K562 (cell line): ENCODE results near the gene ADAM10. TPM values are rescaled to one million over a fixed set of nuclear protein-coding genes. Genes with fewer than 3 reads are reported as not detected.

ENCODE experiments used
- ATAC-seq: fragments of 200-7000 bp; cut with Tn5 transposase; 3 replicates; pipeline ENCODE4 v1.9.1; 2020; ENCODE audit warnings: moderate library complexity
- BruUV-seq: library from RNA; stranded (reverse); fragments of 400-500 nt; replicated peaks from 2 replicates; lab custom pipeline; 2021; lab: Mats Ljungman, UMichigan
- CTCF ChIA-PET: fragments of 300-600 bp; formaldehyde crosslinking; extraction: SDS; loops from one replicate; lab custom pipeline; 2021; ENCODE audit warnings: low intra/inter-chr PET ratio; lab: Yijun Ruan, JAX
- POLR2A ChIA-PET: fragments of 300-600, 350-650 bp; sonication (Branson Sonifier 250); formaldehyde crosslinking; extraction: SDS; loops from one replicate; lab custom pipeline; 2021; ENCODE audit warnings: antibody characterized with exemption, inconsistent platforms; lab: Yijun Ruan, JAX
- DNase-seq, 4 experiments: peaks; one replicate each; pipeline versions ENCODE4 v3.0.0 to v3.0.0-alpha.2; 2011 to 2018; ENCODE audit warnings: low spot score in 3 of 4, mixed read lengths in 3 of 4; ENCODE audit errors: extremely low read depth in 1 of 4
- FAIRE-seq: peaks from 2 replicates; lab custom pipeline; 2011; peaks lifted over from hg19 to GRCh38; lab: Jason Lieb, UNC
- H2AFZ ChIP-seq: 2 replicates; pipeline ENCODE4 v1.6.0; 2011; ENCODE audit warnings: low read depth, low read length, control low read depth, inconsistent platforms
- H3K27ac ChIP-seq: fragments of 200-600 bp; 3 replicates; pipeline ENCODE4 v1.8.0; 2011; ENCODE audit warnings: low read depth, mild to moderate bottlenecking, control low read depth, inconsistent platforms, low read length, moderate library complexity, mixed read lengths; ENCODE audit errors: extremely low read depth
- H3K27me3 ChIP-seq, 2 experiments: fragments of 300-600 bp in 1 of 2; 2 replicates in 1 of 2; 3 replicates in 1 of 2; pipeline versions ENCODE4 v1.6.0 to v1.8.0; 2011; ENCODE audit warnings: inconsistent platforms in 2 of 2, low read length in 2 of 2, mild to moderate bottlenecking in 1 of 2, mixed read lengths in 1 of 2, moderate library complexity in 1 of 2; ENCODE audit not compliant: control insufficient read depth in 2 of 2, insufficient read depth in 2 of 2
- H3K36me3 ChIP-seq: fragments of 300-600 bp; 3 replicates; pipeline ENCODE4 v1.8.0; 2011; ENCODE audit warnings: mild to moderate bottlenecking, low read length, inconsistent platforms; ENCODE audit not compliant: control insufficient read depth, insufficient read depth
- H3K4me1 ChIP-seq, 2 experiments: fragments of 200-600 bp in 1 of 2; replicated peaks in 1 of 2; 2 replicates in 1 of 2; 3 replicates in 1 of 2; pipeline versions ENCODE4 v1.5.1 to v1.8.0; 2011; ENCODE audit warnings: inconsistent platforms in 2 of 2, low read length in 2 of 2, mild to moderate bottlenecking in 1 of 2, mixed read lengths in 1 of 2, moderate library complexity in 1 of 2; ENCODE audit not compliant: control insufficient read depth in 2 of 2, insufficient read depth in 2 of 2
- H3K4me2 ChIP-seq: 2 replicates; pipeline ENCODE4 v1.6.1; 2011; ENCODE audit warnings: low read length, control low read depth, inconsistent platforms, mixed read lengths; ENCODE audit not compliant: insufficient read depth
- H3K4me3 ChIP-seq: fragments of 200-600 bp; sonication (generic), shearing (Covaris generic); 2 replicates; pipeline ENCODE4 v1.5.1; 2016; ENCODE audit warnings: control low read depth, inconsistent platforms
- H3K79me2 ChIP-seq: fragments of 200-600 bp; 3 replicates; pipeline ENCODE4 v1.8.0; 2011; ENCODE audit warnings: low read length, inconsistent platforms; ENCODE audit not compliant: control insufficient read depth, insufficient read depth
- H3K9ac ChIP-seq, 2 experiments: 2 replicates each; pipeline versions ENCODE4 v1.6.0 to v1.6.1; 2011; ENCODE audit warnings: low read depth in 2 of 2, low read length in 2 of 2, control low read depth in 1 of 2, inconsistent platforms in 1 of 2, mild to moderate bottlenecking in 1 of 2, mixed read lengths in 1 of 2; ENCODE audit not compliant: insufficient read depth in 1 of 2
- H3K9me1 ChIP-seq: one replicate; pipeline ENCODE4 v1.6.0; 2011; ENCODE audit warnings: inconsistent platforms, mild to moderate bottlenecking, low read length, moderate library complexity; ENCODE audit not compliant: control insufficient read depth, insufficient read depth
- H3K9me3 ChIP-seq: replicated peaks from 2 replicates; pipeline ENCODE4 v1.5.1; 2011; ENCODE audit warnings: low read depth, low read length, inconsistent platforms; ENCODE audit not compliant: control insufficient read depth, insufficient read depth
- H4K20me1 ChIP-seq: replicated peaks from 2 replicates; pipeline ENCODE4 v1.6.1; 2011; ENCODE audit warnings: low read length, inconsistent platforms, mixed read lengths; ENCODE audit not compliant: control insufficient read depth, insufficient read depth
- ADNP ChIP-seq: fragments of 200-800 bp; sonication (Bioruptor generic); IDR thresholded peaks from 2 replicates; pipeline ENCODE4 v1.6.1; 2016; ENCODE audit warnings: missing genetic modification characterization, missing compliant biosample characterization
- KDM5B ChIP-seq: fragments of 200-600 bp; sonication (generic); IDR thresholded peaks from 2 replicates; pipeline ENCODE4 v1.6.1; 2012; ENCODE audit warnings: low read depth, mild to moderate bottlenecking, moderate library complexity, low read length, control low read depth, inconsistent platforms; ENCODE audit not compliant: insufficient replicate concordance
- MED1 ChIP-seq: sonication (generic); formaldehyde crosslinking; IDR thresholded peaks from 2 replicates; pipeline ENCODE4 v1.8.1; 2023; ENCODE audit warnings: missing genetic modification reagents, borderline replicate concordance
- NELFE ChIP-seq: IDR thresholded peaks from 2 replicates; pipeline ENCODE4 v1.6.1; 2011; ENCODE audit warnings: mild to moderate bottlenecking; ENCODE audit not compliant: insufficient read depth, insufficient read length
- POLR2G ChIP-seq: fragments of 200-400 bp; formaldehyde crosslinking; IDR thresholded peaks from 2 replicates; pipeline ENCODE4 v1.6.1; 2017; ENCODE audit warnings: low read depth, mild to moderate bottlenecking, antibody characterized with exemption, low read length, moderate library complexity
- PRMT5 ChIP-seq: sonication (generic); formaldehyde crosslinking; IDR thresholded peaks from 2 replicates; pipeline ENCODE4 v1.5.0; 2020; ENCODE audit warnings: missing genetic modification reagents
- RFX7 ChIP-seq: fragments of 250-450 bp; sonication (Bioruptor Pico); IDR thresholded peaks from 2 replicates; pipeline ENCODE4 v1.5.1; 2021; ENCODE audit warnings: mild to moderate bottlenecking
- TFAP4 ChIP-seq: sonication (generic); formaldehyde crosslinking; IDR thresholded peaks from 2 replicates; pipeline ENCODE4 v1.8.0; 2022; ENCODE audit warnings: missing genetic modification reagents, mild to moderate bottlenecking, moderate library complexity, borderline replicate concordance
- XRCC5 ChIP-seq: fragments of 200-400 bp; formaldehyde crosslinking; IDR thresholded peaks from 2 replicates; pipeline ENCODE4 v1.6.1; 2017; ENCODE audit warnings: low read depth, mild to moderate bottlenecking, low read length
- ZBTB1 ChIP-seq: sonication (generic); formaldehyde crosslinking; IDR thresholded peaks from 2 replicates; pipeline ENCODE4 v1.8.1; 2023; ENCODE audit warnings: missing genetic modification reagents, low read depth, mild to moderate bottlenecking, borderline replicate concordance
- ZNF143 ChIP-seq: sonication (generic); formaldehyde crosslinking; IDR thresholded peaks from 2 replicates; pipeline ENCODE4 v1.9.0; 2022; ENCODE audit warnings: mild to moderate bottlenecking, missing genetic modification reagents
- WGBS: fragments of 100-300 bp; shearing (Covaris generic); methylation state at CpG from one replicate; pipeline ENCODE4 v1.1.6; 2016; ENCODE audit warnings: low coverage, mixed read lengths; ENCODE audit not compliant: insufficient coverage; ENCODE audit errors: missing lambda C conversion rate; 5-methylcytosine and 5-hydroxymethylcytosine counted together
- in situ Hi-C: fragments of 300-500 bp; cut with MboI; formaldehyde crosslinking; loops from 4 replicates; pipeline ENCODE4 v1.15.0; 2018; ENCODE audit warnings: inconsistent platforms, mixed read lengths
- intact Hi-C: fragments of 100-400 bp; cut with micrococcal nuclease; formaldehyde crosslinking; loops from 2 replicates; pipeline ENCODE4 v1.14.2; 2022
- polyA plus RNA-seq, 8 experiments: library from polyadenylated mRNA; depleted of rRNA in 4 of 8; stranded (reverse) in 5 of 8; unstranded in 3 of 8; fragments of >200 nt; fragmentation: Nextera tagmentation in 2 of 8; fragmentation: Illumina TruSeq in 1 of 8; extraction: Ambion mirVana in 2 of 8; extraction: Trizol in 1 of 8; gene quantifications; 2 replicates each; pipeline versions ENCODE4 v1.2.1 to v1.2.3, GENCODE V29; 2011 to 2014; ENCODE audit warnings: inconsistent platforms in 1 of 8, missing spikeins in 1 of 8
- total RNA-seq, 7 experiments: library from RNA; depleted of rRNA in 6 of 7; stranded (reverse); fragments of >200 nt in 6 of 7; fragmentation: Illumina TruSeq in 2 of 7; extraction: Trizol in 2 of 7; gene quantifications; 2 replicates each; pipeline versions ENCODE4 v1.2.1 to v1.2.3, GENCODE V29; 2011 to 2021; ENCODE audit warnings: low replicate concordance in 1 of 7
- TF ChIP-seq, protein P1 (sequence below), 2 experiments: fragments of 450-650 bp in 1 of 2; sonication (generic) in 1 of 2; formaldehyde crosslinking in 1 of 2; IDR thresholded peaks; 2 replicates each; pipeline versions ENCODE4 v1.7.1 to v1.9.0; 2016 to 2022; ENCODE audit warnings: inconsistent platforms in 1 of 2, mild to moderate bottlenecking in 1 of 2, missing genetic modification reagents in 1 of 2

The ADAM10 gene
- total and polyA plus RNA-seq, 9 of the 15 experiments (the other 6 are each of a cell fraction or from before 2014, with no cell fraction given) = 11.9 to 152 (median 57.3) TPM

- POLR2A ChIA-PET = no interaction called here
- Histone ChIP-seq H2AFZ (no peak overlapping the region), H4K20me1 (no peaks in the 10 kb centered on the region), H3K9ac (no peak overlapping the region), H3K27me3 (no peaks in the 10 kb centered on the region), H3K27ac (no peak overlapping the region), H3K4me2 (no peak overlapping the region), H3K36me3 (no peaks in the 10 kb centered on the region), H3K4me3 (no peak overlapping the region), H3K79me2 (no peaks in the 10 kb centered on the region), H3K9me1 (no peaks in the 10 kb centered on the region), H3K4me1 (no peaks in the 10 kb centered on the region; a peak in 1 of 5 replicates), H3K9me3 (peaks cover 2% of the 10 kb centered on the region)
- in situ Hi-C loops (no loop called here), intact Hi-C loops (no loop called here)
- CTCF ChIA-PET = no interaction called here
- no TSS peak for BruUV-seq
- 50% methylated on average over 1 of the region's 1 CpG for WGBS
- DNase-seq (no peak), FAIRE-seq (no peak), ATAC-seq (no peak)
- TF ChIP-seq TFAP4 (CRISPR knock-in tag) (no peak), ZNF143 (CRISPR knock-in tag) (no peak), NELFE (no peak), RFX7 (no peak), ZBTB1 (CRISPR knock-in tag) (no peak), XRCC5 (no peak), ADNP (no peak), KDM5B (no peak), PRMT5 (no peak), POLR2G (no peak), MED1 (CRISPR knock-in tag) (no peak)
- TF ChIP-seq, protein P1, sequence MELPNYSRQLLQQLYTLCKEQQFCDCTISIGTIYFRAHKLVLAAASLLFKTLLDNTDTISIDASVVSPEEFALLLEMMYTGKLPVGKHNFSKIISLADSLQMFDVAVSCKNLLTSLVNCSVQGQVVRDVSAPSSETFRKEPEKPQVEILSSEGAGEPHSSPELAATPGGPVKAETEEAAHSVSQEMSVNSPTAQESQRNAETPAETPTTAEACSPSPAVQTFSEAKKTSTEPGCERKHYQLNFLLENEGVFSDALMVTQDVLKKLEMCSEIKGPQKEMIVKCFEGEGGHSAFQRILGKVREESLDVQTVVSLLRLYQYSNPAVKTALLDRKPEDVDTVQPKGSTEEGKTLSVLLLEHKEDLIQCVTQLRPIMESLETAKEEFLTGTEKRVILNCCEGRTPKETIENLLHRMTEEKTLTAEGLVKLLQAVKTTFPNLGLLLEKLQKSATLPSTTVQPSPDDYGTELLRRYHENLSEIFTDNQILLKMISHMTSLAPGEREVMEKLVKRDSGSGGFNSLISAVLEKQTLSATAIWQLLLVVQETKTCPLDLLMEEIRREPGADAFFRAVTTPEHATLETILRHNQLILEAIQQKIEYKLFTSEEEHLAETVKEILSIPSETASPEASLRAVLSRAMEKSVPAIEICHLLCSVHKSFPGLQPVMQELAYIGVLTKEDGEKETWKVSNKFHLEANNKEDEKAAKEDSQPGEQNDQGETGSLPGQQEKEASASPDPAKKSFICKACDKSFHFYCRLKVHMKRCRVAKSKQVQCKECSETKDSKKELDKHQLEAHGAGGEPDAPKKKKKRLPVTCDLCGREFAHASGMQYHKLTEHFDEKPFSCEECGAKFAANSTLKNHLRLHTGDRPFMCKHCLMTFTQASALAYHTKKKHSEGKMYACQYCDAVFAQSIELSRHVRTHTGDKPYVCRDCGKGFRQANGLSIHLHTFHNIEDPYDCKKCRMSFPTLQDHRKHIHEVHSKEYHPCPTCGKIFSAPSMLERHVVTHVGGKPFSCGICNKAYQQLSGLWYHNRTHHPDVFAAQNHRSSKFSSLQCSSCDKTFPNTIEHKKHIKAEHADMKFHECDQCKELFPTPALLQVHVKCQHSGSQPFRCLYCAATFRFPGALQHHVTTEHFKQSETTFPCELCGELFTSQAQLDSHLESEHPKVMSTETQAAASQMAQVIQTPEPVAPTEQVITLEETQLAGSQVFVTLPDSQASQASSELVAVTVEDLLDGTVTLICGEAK (IDR thresholded peaks at IDR 0.05) = no peak
- TF ChIP-seq, protein P1 (CRISPR knock-in tag; IDR thresholded peaks at IDR 0.05) = no peak
Measured at GRCh38 chr15:58762731-58763130, 13.2 kb upstream of the ADAM10 start.
